H1 (cell line): ENCODE measurements around the gene EXOG. TPM values are rescaled to one million over a fixed set of nuclear protein-coding genes. Genes with fewer than 3 reads are reported as not detected.

Experiments
- CTCF ChIA-PET: fragments of 300-600 bp; sonication (Branson Sonifier 250); formaldehyde crosslinking; loops from one replicate; lab custom pipeline; 2021; ENCODE audit not compliant: partially characterized antibody; lab: Charles Lee
- POLR2A ChIA-PET: fragments of 300-600 bp; sonication (Branson Sonifier 250); formaldehyde crosslinking; loops from one replicate; lab custom pipeline; 2021; ENCODE audit warnings: inconsistent platforms; ENCODE audit not compliant: partially characterized antibody; lab: Charles Lee
- DNase-seq, 2 experiments: peaks; one replicate each; pipeline versions ENCODE4 v3.0.0 to v3.0.0-alpha.2; 2010 to 2022; ENCODE audit warnings: low spot score in 2 of 2, low read depth in 1 of 2, mixed read lengths in 1 of 2
- FAIRE-seq: peaks from 2 replicates; lab custom pipeline; 2011; peaks lifted over from hg19 to GRCh38; lab: Jason Lieb, UNC
- H2AFZ ChIP-seq: 2 replicates; pipeline ENCODE4 v1.8.1; 2012; ENCODE audit warnings: low read length, inconsistent platforms
- H2AK5ac ChIP-seq: 2 replicates; pipeline ENCODE4 v1.6.1; 2013; ENCODE audit warnings: low read depth, low read length
- H2BK120ac ChIP-seq: replicated peaks from 2 replicates; pipeline ENCODE3; 2013; ENCODE audit warnings: low read depth, low read length, inconsistent platforms
- H2BK12ac ChIP-seq: 2 replicates; pipeline ENCODE4 v1.6.1; 2013; ENCODE audit warnings: low read depth, low read length
- H2BK15ac ChIP-seq: 2 replicates; pipeline ENCODE4 v1.6.1; 2013; ENCODE audit warnings: low read length
- H2BK20ac ChIP-seq: 2 replicates; pipeline ENCODE4 v1.6.1; 2013; ENCODE audit warnings: low read length
- H2BK5ac ChIP-seq: 2 replicates; pipeline ENCODE4 v1.6.1; 2013; ENCODE audit warnings: low read depth, low read length
- H3K14ac ChIP-seq: 2 replicates; pipeline ENCODE4 v1.6.1; 2013; ENCODE audit warnings: inconsistent platforms; ENCODE audit not compliant: insufficient read length
- H3K18ac ChIP-seq: 2 replicates; pipeline ENCODE4 v1.6.1; 2013; ENCODE audit warnings: low read length; ENCODE audit errors: extremely low read depth
- H3K23ac ChIP-seq: 2 replicates; pipeline ENCODE4 v1.6.1; 2013; ENCODE audit warnings: inconsistent platforms; ENCODE audit not compliant: insufficient read length
- H3K23me2 ChIP-seq: 2 replicates; pipeline ENCODE4 v1.6.1; 2013; ENCODE audit warnings: low read depth, low read length
- H3K27ac ChIP-seq: 2 replicates; pipeline ENCODE4 v1.6.1; 2011; ENCODE audit warnings: low read depth, low read length, inconsistent platforms
- H3K27me3 ChIP-seq, 4 experiments: replicated peaks in 1 of 4; 1 replicate in 1 of 4; 2 replicates in 3 of 4; pipeline versions ENCODE4 v1.6.1 to v1.8.1; 2011 to 2013; ENCODE audit warnings: low read length in 3 of 4, mild to moderate bottlenecking in 3 of 4, inconsistent platforms in 2 of 4, mixed read lengths in 2 of 4, moderate library complexity in 1 of 4; ENCODE audit not compliant: control insufficient read depth in 3 of 4, insufficient read depth in 3 of 4; ENCODE audit errors: extremely low read depth in 1 of 4
- H3K36me3 ChIP-seq, 4 experiments: 2 replicates each; pipeline versions ENCODE4 v1.6.1 to v1.8.1; 2011 to 2013; ENCODE audit warnings: mild to moderate bottlenecking in 4 of 4, low read length in 3 of 4, moderate library complexity in 2 of 4, control low read depth in 1 of 4, inconsistent platforms in 1 of 4; ENCODE audit not compliant: insufficient read depth in 4 of 4, control insufficient read depth in 2 of 4
- H3K4ac ChIP-seq: replicated peaks from 2 replicates; pipeline ENCODE3; 2013; ENCODE audit warnings: low read length, low read depth, mixed read lengths, inconsistent platforms; ENCODE audit not compliant: insufficient read length
- H3K4me1 ChIP-seq, 4 experiments: replicated peaks in 1 of 4; 1 replicate in 1 of 4; 2 replicates in 3 of 4; pipeline versions ENCODE4 v1.6.1 to v1.8.1; 2011 to 2013; ENCODE audit warnings: low read length in 3 of 4, inconsistent platforms in 2 of 4, mixed read lengths in 1 of 4; ENCODE audit not compliant: insufficient read depth in 4 of 4, control insufficient read depth in 3 of 4
- H3K4me2 ChIP-seq, 2 experiments: 2 replicates each; pipeline versions ENCODE4 v1.6.1 to v1.8.1; 2011 to 2013; ENCODE audit warnings: low read depth in 2 of 2, low read length in 2 of 2, control low read depth in 1 of 2, inconsistent platforms in 1 of 2, mild to moderate bottlenecking in 1 of 2; ENCODE audit not compliant: insufficient read depth in 1 of 2
- H3K4me3 ChIP-seq, 4 experiments: fragments of 200-600, 300-600 bp in 1 of 4; sonication (generic), shearing (Covaris generic), sonication (Bioruptor Twin) in 1 of 4; 2 replicates each; pipeline versions ENCODE4 v1.5.1 to v1.8.1; 2011 to 2016; ENCODE audit warnings: low read length in 4 of 4, low read depth in 3 of 4, control low read depth in 2 of 4, inconsistent platforms in 2 of 4, mild to moderate bottlenecking in 2 of 4, mixed read lengths in 1 of 4, moderate library complexity in 1 of 4; ENCODE audit not compliant: insufficient read depth in 2 of 4; ENCODE audit errors: extremely low read depth in 1 of 4
- H3K56ac ChIP-seq: replicated peaks from 2 replicates; pipeline ENCODE3; 2013; ENCODE audit warnings: low read depth, mild to moderate bottlenecking, mixed read lengths, low read length, inconsistent platforms; ENCODE audit not compliant: insufficient read length
- H3K79me1 ChIP-seq: 2 replicates; pipeline ENCODE4 v1.6.1; 2013; ENCODE audit warnings: low read depth, low read length, control low read depth
- H3K79me2 ChIP-seq, 2 experiments: 2 replicates each; pipeline versions ENCODE4 v1.6.1 to v1.8.1; 2012 to 2013; ENCODE audit warnings: low read length in 2 of 2, mild to moderate bottlenecking in 2 of 2, inconsistent platforms in 1 of 2; ENCODE audit not compliant: insufficient read depth in 2 of 2, control insufficient read depth in 1 of 2
- H3K9ac ChIP-seq, 4 experiments: replicated peaks in 1 of 4; 1 replicate in 1 of 4; 2 replicates in 3 of 4; pipeline versions ENCODE4 v1.6.1 to v1.8.1; 2011 to 2013; ENCODE audit warnings: low read depth in 3 of 4, low read length in 3 of 4, control low read depth in 2 of 4, mild to moderate bottlenecking in 2 of 4, moderate library complexity in 2 of 4, inconsistent platforms in 1 of 4; ENCODE audit errors: extremely low read depth in 1 of 4
- H3K9me3 ChIP-seq, 2 experiments: 2 replicates each; pipeline versions ENCODE4 v1.6.1 to v1.8.1; 2012 to 2013; ENCODE audit warnings: mild to moderate bottlenecking in 2 of 2, moderate library complexity in 2 of 2, control low read depth in 1 of 2, inconsistent platforms in 1 of 2, low read depth in 1 of 2, low read length in 1 of 2, mixed read lengths in 1 of 2; ENCODE audit not compliant: insufficient read depth in 2 of 2
- H4K20me1 ChIP-seq, 2 experiments: replicated peaks in 1 of 2; 2 replicates each; pipeline versions ENCODE3 to v1.8.1; 2011 to 2013; ENCODE audit warnings: inconsistent platforms in 2 of 2, low read length in 2 of 2, mild to moderate bottlenecking in 1 of 2; ENCODE audit not compliant: insufficient read depth in 2 of 2, control insufficient read depth in 1 of 2
- H4K5ac ChIP-seq: 2 replicates; pipeline ENCODE4 v1.6.1; 2013; ENCODE audit warnings: low read length, low read depth, mixed read lengths, inconsistent platforms; ENCODE audit not compliant: insufficient read length
- H4K8ac ChIP-seq: 2 replicates; pipeline ENCODE4 v1.8.0; 2013; ENCODE audit warnings: mild to moderate bottlenecking, moderate library complexity, low read length, inconsistent platforms; ENCODE audit not compliant: insufficient read depth; ENCODE audit errors: extremely low read depth
- H4K91ac ChIP-seq: replicated peaks from 2 replicates; pipeline ENCODE3; 2013; ENCODE audit warnings: low read length, mixed read lengths, inconsistent platforms; ENCODE audit not compliant: insufficient read length
- CBX8 ChIP-seq: fragments of 300-800, 300-1000 bp; sonication (generic); IDR thresholded peaks from 2 replicates; pipeline ENCODE4 v1.7.1; 2016; ENCODE audit warnings: low read depth, low read length, borderline replicate concordance
- JUND ChIP-seq: IDR thresholded peaks from 2 replicates; pipeline ENCODE4 v1.6.1; 2011; ENCODE audit warnings: mild to moderate bottlenecking, improper control_type of control experiment, low read length
- KDM1A ChIP-seq: fragments of 200-600, 300-600 bp; sonication (generic); IDR thresholded peaks from 2 replicates; pipeline ENCODE4 v1.7.1; 2016; ENCODE audit warnings: mild to moderate bottlenecking, low read length, borderline replicate concordance
- NRF1 ChIP-seq: IDR thresholded peaks from 2 replicates; pipeline ENCODE4 v1.6.1; 2011; ENCODE audit warnings: mild to moderate bottlenecking, low read depth, low read length, improper control_type of control experiment
- RAD21 ChIP-seq, 2 experiments: IDR thresholded peaks in 1 of 2; conservative IDR thresholded peaks in 1 of 2; 2 replicates each; pipeline ENCODE4 v1.6.1; 2011; ENCODE audit warnings: low read depth in 2 of 2, low read length in 2 of 2, improper control_type of control experiment in 1 of 2, inconsistent platforms in 1 of 2, mild to moderate bottlenecking in 1 of 2, moderate library complexity in 1 of 2
- SIRT6 ChIP-seq: IDR thresholded peaks from one replicate; pipeline ENCODE4 v1.7.1; 2012; ENCODE audit warnings: low read length, inconsistent platforms
- SRF ChIP-seq: IDR thresholded peaks from 2 replicates; pipeline ENCODE4 v1.6.1; 2011; ENCODE audit warnings: mild to moderate bottlenecking, low read depth, low read length, moderate library complexity
- TAF1 ChIP-seq: IDR thresholded peaks from 2 replicates; pipeline ENCODE4 v1.6.1; 2011; ENCODE audit warnings: mild to moderate bottlenecking, low read depth, low read length
- USF2 ChIP-seq: IDR thresholded peaks from 2 replicates; pipeline ENCODE4 v1.6.1; 2011; ENCODE audit warnings: low read length, improper control_type of control experiment
- ZNF274 ChIP-seq: IDR thresholded peaks from 2 replicates; pipeline ENCODE4 v1.7.0; 2012; ENCODE audit warnings: low read length, borderline replicate concordance; ENCODE audit errors: extremely low read depth
- WGBS, 2 experiments: shearing (Covaris generic) in 1 of 2; methylation state at CpG; one replicate each; pipeline versions ENCODE4 v1.1.6 to v1.1.7; 2013 to 2015; ENCODE audit warnings: low lambda C conversion rate in 2 of 2, mixed read lengths in 2 of 2, inconsistent platforms in 1 of 2, low coverage in 1 of 2, missing lambda C conversion rate in 1 of 2; ENCODE audit not compliant: insufficient replicate concordance in 2 of 2, insufficient coverage in 1 of 2, insufficient read length in 1 of 2; ENCODE audit errors: extremely low coverage in 1 of 2, missing lambda C conversion rate in 1 of 2; 5-methylcytosine and 5-hydroxymethylcytosine counted together
- polyA plus RNA-seq, 7 experiments: library from polyadenylated mRNA; depleted of rRNA in 3 of 7; stranded (reverse) in 5 of 7; unstranded in 2 of 7; fragments of >200 nt in 5 of 7; fragments of 200-250 nt in 2 of 7; gene quantifications; 1 replicate in 5 of 7; 2 replicates in 1 of 7; 4 replicates in 1 of 7; pipeline versions ENCODE4 v1.2.1 to v1.2.3, GENCODE V29; 2011 to 2013; ENCODE audit warnings: missing spikeins in 2 of 7, mixed read lengths in 2 of 7
- total RNA-seq: library from RNA; stranded (reverse); fragmentation: NEBNext Ultra II Directional; extraction: Animal tissue kit (Norgen Biotek cat#: 25700); gene quantifications from 2 replicates; pipeline ENCODE4 v1.2.1, GENCODE V29; 2021

Gene EXOG
- total and polyA plus RNA-seq, 2 of the 8 experiments (the other 6 are each of a cell fraction or from before 2014, with no cell fraction given) = 7.2 to 12.9 TPM

DNA sequence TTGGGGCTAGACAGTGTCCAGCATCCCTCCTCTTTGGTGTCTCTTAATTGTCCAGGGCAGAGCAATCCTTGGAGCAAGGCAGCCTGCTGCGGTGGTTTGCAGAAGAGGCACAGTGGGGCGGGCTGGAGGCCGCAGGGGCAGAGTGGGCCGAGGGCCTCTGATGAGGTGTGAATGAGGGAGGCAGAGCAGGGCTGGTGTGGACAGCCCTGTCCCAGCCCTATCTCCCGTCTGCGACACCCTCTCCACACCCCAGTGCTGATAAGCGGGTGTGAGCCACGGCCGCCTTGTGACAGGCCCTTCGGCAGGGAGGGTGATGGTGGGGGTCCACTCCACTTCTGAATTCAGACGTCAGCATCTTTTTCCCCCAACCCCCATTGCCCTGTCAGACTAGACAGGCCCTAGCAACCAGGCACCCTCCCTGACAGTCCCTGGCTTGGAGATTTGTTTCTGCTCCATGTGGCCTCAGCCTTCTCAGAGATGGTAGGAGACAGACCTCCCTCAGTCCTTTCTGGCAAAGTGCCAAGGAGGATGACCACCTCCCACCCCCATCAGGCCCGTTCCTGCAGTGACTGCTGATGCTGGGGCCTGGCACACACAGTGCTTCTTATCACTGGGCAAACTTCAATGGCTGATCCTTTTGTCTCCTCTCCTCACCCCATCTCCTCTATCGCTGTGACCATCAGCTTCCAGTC lies 37.3 kb downstream of the EXOG start:
- Histone ChIP-seq H3K4me1 (peaks cover 0 to 15% (median 8%) of the 10 kb centered on the region in 4 experiments; a peak in 6 of 7 replicates), H2AFZ (no peak overlapping the region), H2BK120ac (no peak overlapping the region), H3K79me2 (no peaks in the 10 kb centered on the region), H3K4me2 (no peak overlapping the region), H4K5ac (no peak overlapping the region), H3K14ac (no peak overlapping the region), H2BK12ac (no peak overlapping the region), H3K36me3 (no peaks in the 10 kb centered on the region), H3K56ac (no peak overlapping the region), H3K27ac (no peak overlapping the region), H3K18ac (no peak overlapping the region), H3K79me1 (no peaks in the 10 kb centered on the region), H4K91ac (no peak overlapping the region), H3K4ac (no peak overlapping the region), H3K9me3 (peaks cover 4 to 11% of the 10 kb centered on the region in 2 experiments; a peak in 3 of 4 replicates), H4K8ac (no peak overlapping the region; the same call in 1 of the 2 replicates), H2BK20ac (no peak overlapping the region), H3K23me2 (no peaks in the 10 kb centered on the region), H3K23ac (no peak overlapping the region), H4K20me1 (no peaks in the 10 kb centered on the region), H2BK15ac (no peak overlapping the region; the same call in 1 of the 2 replicates), H3K4me3 (no peak overlapping the region), H3K9ac (no peak overlapping the region), H2BK5ac (no peak overlapping the region), H2AK5ac (no peak overlapping the region), H3K27me3 (no peaks in the 10 kb centered on the region)
- ChIA-PET CTCF (interaction anchor here (1.0 to 4.3 kb wide), 10 partner anchors 9 to 119 kb away, joined by 3 to 24 read pairs (median 4); no protein-coding TSS in a partner anchor), POLR2A (interaction anchor here (1.4 to 1.5 kb wide), 2 partner anchors 9 to 11 kb away, joined by 3 read pairs; no protein-coding TSS in a partner anchor)
- 87% methylated on average over 8 of the region's 13 CpGs; no CpG with 5 or more reads in 1 of the 2 experiments for WGBS, 2 experiments
- FAIRE-seq (no peak), DNase-seq (peak in 1 of 2 experiments; percentile 42)
- TF ChIP-seq SIRT6 (no peak), ZNF274 (no peak), KDM1A (no peak), USF2 (no peak), NRF1 (no peak), TAF1 (no peak), JUND (no peak), RAD21 (IDR thresholded peaks at IDR 0.05 in 1 of 2, conservative IDR thresholded peaks at IDR 0.05 in 1 of 2; ENCODE audit: low read depth in 2 of 2, low read length in 2 of 2) (no peak), CBX8 (no peak), SRF (no peak)
